ENCODE results near the gene EGR4.

Gene EGR4

GRCh38 chr2:73244580-73244979 lies 48.8 kb downstream of the EGR4 start:
- DNase-seq, result no peak

- DNase-seq, result no peak
These were observed 49.3 kb downstream of the EGR4 start for GRCh38 chr2:73243884-73244570.
